Hematopoietic multipotent progenitor cell treated with erythropoietin and hydrocortisone succinate and interleukin-3 and kit ligand, for 15 days (in vitro differentiated cells): ENCODE results near the gene CLDN17.

Source experiments
- DNase-seq: peaks from one replicate; pipeline ENCODE4 v3.0.0-alpha.2; 2015; ENCODE audit warnings: low spot score

Gene CLDN17

DNA sequence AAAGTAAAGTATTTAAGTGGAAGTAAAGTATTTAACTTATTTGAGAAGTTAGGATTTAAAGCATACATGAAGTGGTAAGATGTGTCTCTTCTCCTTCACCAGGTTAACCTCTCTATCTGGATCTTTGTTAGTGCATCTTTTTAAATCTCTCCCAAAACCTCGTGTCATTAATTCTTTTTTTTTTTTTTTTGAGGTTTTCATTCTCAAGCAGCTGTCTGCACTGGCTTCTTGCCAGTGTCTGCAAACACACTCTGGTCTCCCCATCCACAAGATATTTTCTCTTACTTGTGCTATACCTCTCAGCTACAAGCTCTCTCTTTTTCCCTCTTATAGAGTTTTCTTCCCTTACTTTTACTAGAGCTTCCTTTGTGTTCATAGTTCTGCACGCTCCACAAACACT lies 49.0 kb downstream of the CLDN17 start:
- DNase-seq: no peak

DNA sequence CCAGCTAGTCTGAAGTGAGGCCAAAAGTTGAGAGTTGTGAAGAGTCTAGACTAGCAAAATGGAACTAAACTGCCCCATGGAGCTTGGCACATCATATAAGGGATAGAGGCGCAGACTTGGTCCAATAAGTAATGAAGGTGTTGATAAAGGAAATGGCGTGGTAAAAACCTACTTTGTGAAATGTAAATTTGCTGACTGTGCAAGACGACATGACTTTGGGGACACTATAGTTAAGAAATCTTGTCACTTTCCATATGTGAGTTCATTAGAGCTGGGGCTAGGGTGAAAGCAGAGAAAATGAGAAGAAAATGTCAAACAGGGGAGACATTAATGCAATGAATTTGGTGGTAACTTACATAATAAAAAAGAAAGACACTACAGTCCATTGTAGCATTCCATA lies 50.1 kb downstream of the CLDN17 start:
- no peak for DNase-seq
